HCT116 (cell line): Measurements from ENCODE around the gene TMEM9. TPM values are rescaled to one million over a fixed set of nuclear protein-coding genes. Genes with fewer than 3 reads are reported as not detected.

ENCODE experiments used
- ATAC-seq: fragments of 200-7000 bp; cut with Tn5 transposase; 2 replicates; pipeline ENCODE4 v1.9.1; 2020; ENCODE audit warnings: mild to moderate bottlenecking, moderate library complexity
- BruUV-seq: library from RNA; stranded (reverse); fragments of 400-500 nt; replicated peaks from 2 replicates; lab custom pipeline; 2021; lab: Mats Ljungman, UMichigan
- CTCF ChIA-PET: fragments of 300-600 bp; sonication (Branson Sonifier 250); formaldehyde crosslinking; loops from one replicate; lab custom pipeline; 2021; ENCODE audit warnings: antibody characterized with exemption; lab: Charles Lee
- POLR2A ChIA-PET: fragments of 300-600, 350-600 bp; sonication (Branson Sonifier 250); formaldehyde crosslinking; loops from one replicate; lab custom pipeline; 2021; ENCODE audit warnings: antibody characterized with exemption; lab: Charles Lee
- RAD21 ChIA-PET, 2 experiments: fragments of 300-600 bp; sonication (Branson Sonifier 250); formaldehyde crosslinking; loops; one replicate each; lab custom pipeline; 2023; ENCODE audit warnings: low total read pairs in 2 of 2; ENCODE audit not compliant: uncharacterized antibody in 2 of 2, unreplicated experiment in 2 of 2, low non-redundant PET in 1 of 2; lab: Charles Lee
- DNase-seq: peaks from one replicate; pipeline ENCODE4 v3.0.0-alpha.2; 2010; ENCODE audit warnings: low read depth, low spot score
- H2AFZ ChIP-seq: fragments of 200-600 bp; shearing (Covaris generic), sonication (generic); 2 replicates; pipeline ENCODE4 v1.6.1; 2017; ENCODE audit warnings: low read depth, mixed run types, mixed read lengths, antibody characterized with exemption, low read length; ENCODE audit not compliant: poor library complexity, severe bottlenecking
- H3K27ac ChIP-seq: 2 replicates; pipeline ENCODE4 v1.5.1; 2012; ENCODE audit warnings: low read depth, low read length
- H3K27me3 ChIP-seq: fragments of 200-600 bp; sonication (generic); 2 replicates; pipeline ENCODE4 v1.6.1; 2016; ENCODE audit warnings: mixed run types, low read length, mixed read lengths; ENCODE audit not compliant: insufficient read depth
- H3K36me3 ChIP-seq, 2 experiments: fragments of 200-500 bp in 1 of 2; fragments of 200-600 bp in 1 of 2; sonication (Bioruptor generic) in 1 of 2; sonication (generic) in 1 of 2; 2 replicates each; pipeline versions ENCODE4 v1.5.1 to v1.6.1; 2014 to 2016; ENCODE audit warnings: low read length in 2 of 2, inconsistent platforms in 1 of 2, mixed read lengths in 1 of 2, mixed run types in 1 of 2; ENCODE audit not compliant: insufficient read depth in 2 of 2, control insufficient read depth in 1 of 2
- H3K4me1 ChIP-seq, 2 experiments: fragments of 200-600 bp in 1 of 2; sonication (generic) in 1 of 2; 2 replicates each; pipeline versions ENCODE4 v1.5.1 to v1.6.1; 2012 to 2017; ENCODE audit warnings: low read length in 2 of 2, inconsistent platforms in 1 of 2, mild to moderate bottlenecking in 1 of 2, mixed read lengths in 1 of 2, mixed run types in 1 of 2, moderate library complexity in 1 of 2; ENCODE audit not compliant: insufficient read depth in 2 of 2, control insufficient read depth in 1 of 2
- H3K4me2 ChIP-seq: fragments of 200-600 bp; sonication (generic); 2 replicates; pipeline ENCODE4 v1.6.1; 2017; ENCODE audit warnings: mixed run types, low read length, mixed read lengths
- H3K4me3 ChIP-seq, 2 experiments: fragments of 200-600 bp in 1 of 2; sonication (generic) in 1 of 2; replicated peaks in 1 of 2; 2 replicates each; pipeline ENCODE4 v1.5.1; 2011 to 2016; ENCODE audit warnings: low read length in 2 of 2, control low read depth in 1 of 2, low read depth in 1 of 2, mild to moderate bottlenecking in 1 of 2, mixed read lengths in 1 of 2, mixed run types in 1 of 2
- H3K79me2 ChIP-seq: fragments of 200-600 bp; sonication (generic); 2 replicates; pipeline ENCODE4 v1.6.1; 2017; ENCODE audit warnings: mild to moderate bottlenecking, mixed run types, low read length, moderate library complexity, mixed read lengths; ENCODE audit not compliant: insufficient read depth
- H3K9ac ChIP-seq: fragments of 200-600 bp; sonication (generic); 2 replicates; pipeline ENCODE4 v1.6.1; 2016; ENCODE audit warnings: low read length, mixed read lengths
- H3K9me2 ChIP-seq: fragments of 200-600 bp; sonication (generic), shearing (Covaris generic); 2 replicates; pipeline ENCODE4 v1.6.1; 2017; ENCODE audit warnings: mixed run types, mild to moderate bottlenecking, moderate library complexity; ENCODE audit not compliant: insufficient read depth
- H3K9me3 ChIP-seq, 2 experiments: fragments of 200-500 bp in 1 of 2; fragments of 200-600 bp in 1 of 2; sonication (Bioruptor generic) in 1 of 2; sonication (generic) in 1 of 2; 2 replicates each; pipeline ENCODE4 v1.6.1; 2014 to 2017; ENCODE audit warnings: low read length in 2 of 2, mixed read lengths in 2 of 2, inconsistent platforms in 1 of 2, low read depth in 1 of 2, mild to moderate bottlenecking in 1 of 2, mixed run types in 1 of 2, moderate library complexity in 1 of 2; ENCODE audit not compliant: control insufficient read depth in 1 of 2, insufficient read depth in 1 of 2
- H4K20me1 ChIP-seq: fragments of 200-600 bp; sonication (generic), shearing (Covaris generic); 2 replicates; pipeline ENCODE4 v1.6.1; 2017; ENCODE audit warnings: mixed run types, mild to moderate bottlenecking, moderate library complexity; ENCODE audit not compliant: insufficient read depth
- ELF1 ChIP-seq: IDR thresholded peaks from 2 replicates; pipeline ENCODE4 v1.6.1; 2012; ENCODE audit warnings: low read depth, borderline replicate concordance
- EZH2phosphoT487 ChIP-seq: fragments of 200-600 bp; IDR thresholded peaks from 2 replicates; pipeline ENCODE4 v1.6.1; 2018; ENCODE audit warnings: antibody characterized with exemption, borderline replicate concordance
- MAX ChIP-seq: IDR thresholded peaks from 2 replicates; pipeline ENCODE4 v1.6.1; 2012
- POLR2AphosphoS5 ChIP-seq: IDR thresholded peaks from 2 replicates; pipeline ENCODE4 v1.6.1; 2011; ENCODE audit warnings: mild to moderate bottlenecking, low read depth, low read length, moderate library complexity
- RAD21 ChIP-seq: IDR thresholded peaks from 2 replicates; pipeline ENCODE4 v1.6.1; 2012; ENCODE audit warnings: low read depth, mild to moderate bottlenecking
- SP1 ChIP-seq: IDR thresholded peaks from 2 replicates; pipeline ENCODE4 v1.6.1; 2012; ENCODE audit warnings: low read depth
- YY1 ChIP-seq: IDR thresholded peaks from 2 replicates; pipeline ENCODE4 v1.6.1; 2011; ENCODE audit warnings: low read length, low read depth, moderate library complexity, mild to moderate bottlenecking; ENCODE audit not compliant: insufficient replicate concordance; ENCODE audit errors: extremely low read depth
- ZNF274 ChIP-seq: fragments of 200-500 bp; sonication (Bioruptor generic); IDR thresholded peaks from 2 replicates; pipeline ENCODE4 v1.6.1; 2014; ENCODE audit warnings: mild to moderate bottlenecking, low read depth, low read length, inconsistent platforms
- intact Hi-C: fragments of 100-400 bp; cut with micrococcal nuclease; formaldehyde crosslinking; loops from 2 replicates; pipeline ENCODE4 v1.10.0; 2022
- total RNA-seq: library from RNA; stranded (reverse); gene quantifications from one replicate; pipeline ENCODE4 v1.2.1, GENCODE V29; 2021; ENCODE audit not compliant: unreplicated experiment
- TF ChIP-seq, protein P1 (sequence below): IDR thresholded peaks from 2 replicates; pipeline ENCODE4 v1.6.1; 2012; ENCODE audit warnings: low read depth

Gene TMEM9
- total RNA-seq, 1 experiment from 2014 or later: 66.3 TPM

DNA sequence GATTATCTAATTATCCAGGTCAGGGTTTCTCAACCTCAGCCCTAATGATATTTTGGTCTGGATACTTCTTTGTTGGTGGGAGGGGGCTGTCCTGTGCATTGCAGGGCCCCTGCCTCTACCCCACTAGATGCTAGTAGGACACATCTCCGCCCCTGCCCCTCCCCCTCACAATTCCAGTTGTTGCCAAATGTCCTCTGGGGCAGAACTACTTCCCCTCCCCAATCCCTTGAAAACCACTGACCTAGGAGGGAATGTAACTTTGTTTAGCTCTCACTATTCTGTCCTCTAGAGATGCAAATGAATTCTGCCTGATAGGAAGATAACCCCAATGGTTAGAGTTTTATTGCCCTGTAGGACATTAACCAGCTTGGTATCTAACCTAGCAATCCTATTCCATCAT lies 50.1 kb downstream of the TMEM9 start (continued):
- TF ChIP-seq ELF1 (no peak), MAX (no peak), POLR2AphosphoS5 (no peak), SP1 (no peak), ZNF274 (no peak), YY1 (no peak)

GRCh38 chr1:201103666-201104065 lies 50.6 kb downstream of the TMEM9 start:
- CTCF ChIA-PET: interaction anchor here (1.6 to 1.8 kb wide), 2 partner anchors 18 to 126 kb away, joined by 3 to 4 read pairs; no protein-coding TSS in a partner anchor

More at GRCh38 chr1:201103666-201104065, 50.6 kb downstream of the TMEM9 start:
- ATAC-seq (no peak), DNase-seq (no peak)
- Histone ChIP-seq H3K4me1 (no peaks in the 10 kb centered on the region), H3K36me3 (no peaks in the 10 kb centered on the region), H3K4me3 (no peak overlapping the region), H3K4me2 (no peak overlapping the region), H3K27ac (no peak overlapping the region), H2AFZ (no peak overlapping the region), H3K79me2 (no peaks in the 10 kb centered on the region), H3K9ac (no peak overlapping the region), H3K27me3 (no peaks in the 10 kb centered on the region), H3K9me3 (no peaks in the 10 kb centered on the region), H4K20me1 (no peaks in the 10 kb centered on the region), H3K9me2 (no peaks in the 10 kb centered on the region)
- no TSS peak for BruUV-seq
- POLR2A ChIA-PET: no interaction called here
- RAD21 ChIA-PET: no interaction called here
- TF ChIP-seq, protein P1, sequence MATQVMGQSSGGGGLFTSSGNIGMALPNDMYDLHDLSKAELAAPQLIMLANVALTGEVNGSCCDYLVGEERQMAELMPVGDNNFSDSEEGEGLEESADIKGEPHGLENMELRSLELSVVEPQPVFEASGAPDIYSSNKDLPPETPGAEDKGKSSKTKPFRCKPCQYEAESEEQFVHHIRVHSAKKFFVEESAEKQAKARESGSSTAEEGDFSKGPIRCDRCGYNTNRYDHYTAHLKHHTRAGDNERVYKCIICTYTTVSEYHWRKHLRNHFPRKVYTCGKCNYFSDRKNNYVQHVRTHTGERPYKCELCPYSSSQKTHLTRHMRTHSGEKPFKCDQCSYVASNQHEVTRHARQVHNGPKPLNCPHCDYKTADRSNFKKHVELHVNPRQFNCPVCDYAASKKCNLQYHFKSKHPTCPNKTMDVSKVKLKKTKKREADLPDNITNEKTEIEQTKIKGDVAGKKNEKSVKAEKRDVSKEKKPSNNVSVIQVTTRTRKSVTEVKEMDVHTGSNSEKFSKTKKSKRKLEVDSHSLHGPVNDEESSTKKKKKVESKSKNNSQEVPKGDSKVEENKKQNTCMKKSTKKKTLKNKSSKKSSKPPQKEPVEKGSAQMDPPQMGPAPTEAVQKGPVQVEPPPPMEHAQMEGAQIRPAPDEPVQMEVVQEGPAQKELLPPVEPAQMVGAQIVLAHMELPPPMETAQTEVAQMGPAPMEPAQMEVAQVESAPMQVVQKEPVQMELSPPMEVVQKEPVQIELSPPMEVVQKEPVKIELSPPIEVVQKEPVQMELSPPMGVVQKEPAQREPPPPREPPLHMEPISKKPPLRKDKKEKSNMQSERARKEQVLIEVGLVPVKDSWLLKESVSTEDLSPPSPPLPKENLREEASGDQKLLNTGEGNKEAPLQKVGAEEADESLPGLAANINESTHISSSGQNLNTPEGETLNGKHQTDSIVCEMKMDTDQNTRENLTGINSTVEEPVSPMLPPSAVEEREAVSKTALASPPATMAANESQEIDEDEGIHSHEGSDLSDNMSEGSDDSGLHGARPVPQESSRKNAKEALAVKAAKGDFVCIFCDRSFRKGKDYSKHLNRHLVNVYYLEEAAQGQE: no peak
- TF ChIP-seq RAD21: no peak
- TF ChIP-seq EZH2phosphoT487: no peak
- TF ChIP-seq, all 23 proteins: peak for 0
- intact Hi-C loops: no loop called here
